Dedifferentiated amniotic fluid mesenchymal stem cell (primary cell): ENCODE measurements around the gene METTL6.
"Not testable (repeated sequence)": the region's sequence is repeated elsewhere in the genome, so short reads cannot be mapped to it uniquely, and the experiment has no call there.

Experiments used
- DNase-seq: peaks from one replicate; pipeline ENCODE4 v3.0.0-alpha.2; 2016; ENCODE audit errors: extremely low spot score

Gene METTL6

GRCh38 chr3:15451216-15452113 lies 24.1 kb upstream of the METTL6 start:
- no peak for DNase-seq

GRCh38 chr3:15450438-15451215 lies 23.3 kb upstream of the METTL6 start:
- no peak for DNase-seq

GRCh38 chr3:15449489-15450224 lies 22.3 kb upstream of the METTL6 start:
- no peak for DNase-seq

- no peak for DNase-seq
These were observed 16.6 kb upstream of the METTL6 start for GRCh38 chr3:15443826-15444524.

GRCh38 chr3:15440891-15441290 lies 13.5 kb upstream of the METTL6 start:
- DNase-seq, result no peak

GRCh38 chr3:15439476-15439875 lies 12.1 kb upstream of the METTL6 start:
- DNase-seq, result no peak

- DNase-seq, result no peak
These were observed 11.6 kb upstream of the METTL6 start for GRCh38 chr3:15438983-15439382.

- DNase-seq, result no peak
These were observed 8.9 kb upstream of the METTL6 start for GRCh38 chr3:15436246-15436645.

- DNase-seq, result no peak
These were observed 7.4 kb upstream of the METTL6 start for GRCh38 chr3:15434756-15435155.

- DNase-seq, result no peak
These were observed 6.2 kb upstream of the METTL6 start for GRCh38 chr3:15433531-15433930.

GRCh38 chr3:15431256-15431837 lies 4.0 kb upstream of the METTL6 start:
- DNase-seq, result no peak

- DNase-seq, result no peak
These were observed 3.3 kb upstream of the METTL6 start for GRCh38 chr3:15430624-15431023.

GRCh38 chr3:15429080-15429479 lies 1.7 kb upstream of the METTL6 start:
- no peak for DNase-seq

GRCh38 chr3:15428539-15428938 lies 1.2 kb upstream of the METTL6 start:
- DNase-seq, result no peak

GRCh38 chr3:15427981-15428380 lies 637 bp upstream of the METTL6 start:
- DNase-seq, result no peak

GRCh38 chr3:15426579-15427118 lies 695 bp downstream of the METTL6 start:
- no peak for DNase-seq

GRCh38 chr3:15420871-15421270 lies 6.5 kb downstream of the METTL6 start:
- no peak for DNase-seq

- DNase-seq, result not testable (repeated sequence)
These were observed 16.4 kb downstream of the METTL6 start for GRCh38 chr3:15410966-15411365.

- DNase-seq, result no peak
These were observed 17.6 kb downstream of the METTL6 start for GRCh38 chr3:15409774-15410173.

GRCh38 chr3:15409239-15409638 lies 18.1 kb downstream of the METTL6 start:
- no peak for DNase-seq
